ENCODE results near the gene VPS37D. TPM values are rescaled to one million over a fixed set of nuclear protein-coding genes. Genes with fewer than 3 reads are reported as not detected.
"Not testable (repeated sequence)": the region's sequence is repeated elsewhere in the genome, so short reads cannot be mapped to it uniquely, and the experiment has no call there.

Gene VPS37D
- total RNA-seq, 2 experiments from 2014 or later = 0.13 to 0.23 TPM

DNA sequence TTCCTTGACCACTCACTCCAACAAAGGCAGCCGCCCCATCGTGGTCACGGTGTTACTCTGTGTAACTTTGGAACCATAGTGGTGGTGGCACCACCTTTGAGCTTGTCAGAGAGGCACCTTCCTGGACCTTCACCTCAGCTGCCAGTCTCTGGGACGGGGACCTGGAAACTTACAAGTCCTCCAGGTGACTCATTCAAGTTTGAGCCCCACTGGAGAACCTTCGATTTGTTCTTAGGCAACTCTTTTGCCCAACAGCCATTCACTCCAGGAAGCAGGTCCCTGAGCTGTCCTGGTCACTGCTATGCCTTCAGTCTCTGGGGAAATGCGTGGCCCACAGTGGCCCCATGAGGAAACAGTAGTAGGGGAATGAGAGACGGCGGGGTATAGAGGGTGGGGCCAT is 34.6 kb downstream of the VPS37D start:
- POLR2A ChIA-PET = no interaction called here
- CTCF ChIA-PET = no interaction called here

GRCh38 chr7:73702665-73703064 is 35.0 kb downstream of the VPS37D start:
- ChIA-PET CTCF (no interaction called here), POLR2A (no interaction called here)

DNA sequence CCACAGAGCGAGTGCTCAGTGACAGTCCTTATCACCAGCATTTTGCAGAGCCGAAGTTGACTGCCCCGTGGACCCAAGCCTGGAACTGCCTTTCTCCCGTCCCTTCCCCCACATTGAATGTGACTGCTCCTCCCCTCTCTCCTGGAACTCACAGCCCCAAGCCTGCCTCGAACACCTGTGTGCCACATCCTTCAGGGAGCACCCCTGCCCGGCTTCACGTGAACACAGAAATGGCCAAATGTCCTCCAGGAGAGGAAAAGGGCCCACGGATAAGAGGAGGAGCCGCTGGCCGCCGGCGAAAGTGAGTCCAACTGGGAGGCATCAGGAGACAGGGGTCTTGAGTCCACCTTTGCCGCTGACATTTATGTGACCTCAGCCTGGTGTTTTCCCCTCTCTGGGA is 35.6 kb downstream of the VPS37D start:
- POLR2A ChIA-PET = no interaction called here
- CTCF ChIA-PET = no interaction called here

DNA sequence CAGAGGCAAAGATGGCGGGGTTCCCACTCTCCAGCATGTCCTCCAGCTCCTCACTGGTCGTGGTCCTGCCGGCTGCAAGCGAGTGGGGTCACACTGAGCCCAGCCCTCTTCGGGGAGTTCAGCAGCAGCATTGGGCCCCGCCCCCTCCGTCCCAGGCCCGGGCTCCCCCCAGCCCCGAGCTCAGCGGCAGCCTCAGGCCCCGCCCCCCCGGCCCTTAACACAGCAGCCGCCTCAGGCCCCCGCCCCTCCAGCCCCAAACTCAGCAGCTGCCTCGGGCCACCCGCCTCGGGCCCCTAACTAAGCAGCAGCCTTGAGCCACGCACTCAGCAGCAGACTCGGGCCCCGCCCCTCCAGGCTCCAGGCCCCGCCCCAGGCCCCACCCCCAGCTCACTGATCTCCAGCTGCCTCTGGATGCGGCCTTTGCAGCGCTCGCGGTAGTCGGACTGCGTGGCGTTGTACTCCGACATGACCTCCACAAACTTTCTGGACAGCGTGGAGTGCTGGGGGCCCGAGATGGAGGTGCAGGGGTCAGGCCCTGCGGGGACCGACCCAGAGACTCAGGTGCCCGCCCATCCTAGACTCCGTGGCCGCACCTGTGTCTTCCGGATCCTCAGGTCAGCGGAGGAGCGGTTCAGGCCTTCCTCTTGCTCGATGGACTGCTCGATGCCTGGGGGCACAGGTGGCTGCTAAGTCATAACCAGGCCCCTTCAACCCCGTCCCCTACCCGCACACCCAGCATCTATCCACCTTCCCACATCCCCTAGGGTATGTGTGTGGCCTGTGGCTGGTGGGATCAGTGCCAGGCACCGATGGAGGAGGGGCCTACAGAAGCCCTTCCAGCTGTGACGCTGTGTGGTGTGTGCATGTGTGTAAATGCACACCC is 36.4 kb downstream of the VPS37D start:
- ChIA-PET POLR2A (no interaction called here), CTCF (interaction anchor here (1.4 kb wide), 1 partner anchor 97 kb away, joined by 5 read pairs; no protein-coding TSS in a partner anchor)

DNA sequence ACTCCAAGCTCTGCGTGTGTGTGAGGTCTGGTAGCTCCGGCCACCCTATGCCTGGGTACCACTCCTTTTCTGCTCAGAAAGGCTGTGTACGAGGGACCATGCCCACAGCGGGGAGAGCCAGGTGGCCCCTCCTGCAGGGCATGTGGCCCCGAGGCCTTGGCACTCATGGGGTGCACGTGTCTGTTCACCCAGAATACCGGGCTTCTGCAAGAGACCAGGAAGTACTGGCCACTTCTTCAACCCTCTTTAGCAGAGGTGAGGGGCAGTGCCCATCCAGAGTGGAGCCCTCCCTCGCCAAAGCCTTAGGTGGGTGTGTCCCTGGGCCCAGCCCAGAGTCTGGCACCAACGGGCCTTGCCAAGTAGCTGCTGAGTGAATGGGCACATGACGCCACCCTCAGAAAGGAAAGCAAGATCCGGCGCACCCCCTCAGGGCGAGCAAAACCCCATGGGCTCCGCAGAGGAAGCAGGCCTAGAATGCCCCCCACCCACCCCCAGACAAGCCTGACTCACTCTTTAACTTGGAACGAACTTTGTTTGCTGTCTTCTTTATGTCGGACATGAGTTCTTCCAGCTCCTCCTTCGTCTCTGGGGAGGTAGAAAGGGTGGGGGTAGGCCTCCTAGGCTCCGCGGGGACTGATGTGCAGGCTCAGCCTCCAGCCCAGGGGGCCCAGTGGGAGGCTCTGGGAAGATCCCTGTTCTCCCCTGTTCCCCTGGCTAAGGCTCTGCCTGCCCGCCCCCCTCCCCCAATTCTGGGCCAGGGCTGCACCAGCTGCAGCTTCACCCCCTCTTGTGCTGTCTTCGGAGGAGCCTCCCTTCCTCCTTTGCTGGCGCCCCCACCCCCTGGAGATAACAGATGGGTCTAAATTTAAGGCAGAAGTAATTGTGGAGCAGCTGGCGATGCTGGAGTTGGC is 37.3 kb downstream of the VPS37D start:
- ChIA-PET CTCF (interaction anchor here (0.5 to 1.4 kb wide), 3 partner anchors 21 to 98 kb away, joined by 3 to 5 read pairs (median 4); no protein-coding TSS in a partner anchor), POLR2A (no interaction called here)

DNA sequence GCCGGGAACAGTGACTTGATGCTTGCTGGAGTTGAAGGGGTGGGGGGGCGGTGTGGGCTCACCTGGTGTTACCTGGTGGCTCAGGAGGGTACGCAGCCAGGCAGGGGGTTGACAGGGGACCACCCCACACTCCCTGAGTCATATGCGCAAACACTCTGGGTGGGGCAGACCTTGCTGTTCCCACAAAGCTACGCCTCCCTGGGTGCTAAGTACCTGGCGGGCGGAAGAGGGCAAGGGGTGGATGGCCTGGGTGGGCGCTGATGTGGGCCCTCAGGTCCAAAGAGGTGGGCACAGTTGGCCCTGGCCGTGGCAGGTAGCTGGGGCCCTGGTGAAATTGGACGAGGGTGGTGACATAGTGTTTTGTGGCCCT is 37.9 kb downstream of the VPS37D start:
- POLR2A ChIA-PET = no interaction called here
- CTCF ChIA-PET = interaction anchor here (0.5 to 1.1 kb wide), 2 partner anchors 20 to 24 kb away, joined by 3 to 4 read pairs; no protein-coding TSS in a partner anchor

- CTCF ChIA-PET = interaction anchor here (1.1 kb wide), 1 partner anchor 19 kb away, joined by 4 read pairs; no protein-coding TSS in a partner anchor
- POLR2A ChIA-PET = interaction anchor here (1.1 kb wide), 1 partner anchor 12 kb away, joined by 3 read pairs; no protein-coding TSS in a partner anchor
These were observed 38.8 kb downstream of the VPS37D start for GRCh38 chr7:73706126-73707044.

- ChIA-PET POLR2A (interaction anchor here (1.1 kb wide), 1 partner anchor 11 kb away, joined by 3 read pairs; no protein-coding TSS in a partner anchor), CTCF (no interaction called here)
These were observed 39.5 kb downstream of the VPS37D start for GRCh38 chr7:73707045-73707631.

DNA sequence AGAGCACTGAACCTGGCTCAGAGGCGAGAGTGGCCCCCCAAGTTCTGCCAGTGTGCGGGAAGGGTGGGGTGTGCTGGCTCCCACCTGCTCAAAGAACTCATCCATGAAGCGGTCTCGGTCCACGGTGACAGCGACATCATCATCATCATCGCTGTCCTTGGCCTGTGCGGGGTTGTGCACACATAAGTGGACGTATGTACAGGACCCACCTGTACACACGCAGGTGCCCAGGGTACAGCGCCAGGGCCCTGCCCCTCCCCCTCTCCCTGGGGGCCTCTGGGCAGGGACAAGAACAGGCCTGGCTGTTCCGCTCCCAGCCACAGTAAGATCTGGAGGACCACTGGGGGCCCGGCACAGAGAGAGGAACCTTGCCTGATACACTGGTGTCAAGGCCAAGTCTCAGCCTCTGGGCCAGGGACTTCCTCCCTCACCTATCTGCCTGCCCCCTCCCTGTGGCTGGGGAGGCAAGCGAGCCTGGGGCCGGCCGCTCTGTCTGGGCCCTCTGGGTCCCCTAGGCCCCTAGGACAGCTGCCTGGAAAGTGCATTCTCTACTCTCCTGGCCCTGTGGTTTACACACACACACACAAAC is 41.4 kb downstream of the VPS37D start:
- POLR2A ChIA-PET = no interaction called here
- CTCF ChIA-PET = interaction anchor here (1.8 kb wide), 1 partner anchor 8 kb away, joined by 6 read pairs; no protein-coding TSS in a partner anchor

DNA sequence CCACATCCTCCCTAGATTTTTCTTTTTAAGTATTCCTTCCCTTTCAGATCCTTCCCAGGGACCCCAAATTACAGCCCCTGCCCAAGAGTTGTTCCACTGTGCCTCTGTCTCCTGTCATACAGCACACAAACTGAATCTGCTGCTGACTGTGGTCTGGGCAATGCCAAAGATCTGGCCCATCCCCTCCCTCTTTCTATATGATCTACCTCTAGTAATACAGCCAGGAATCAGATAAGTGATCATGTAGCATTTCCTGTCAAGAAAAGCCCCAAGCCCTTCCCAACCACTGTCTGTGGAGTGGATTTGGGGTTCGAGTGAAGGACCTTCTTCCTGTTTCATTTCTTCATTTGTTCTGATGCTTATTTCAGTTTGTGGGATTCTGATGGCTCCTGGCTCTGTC is 45.1 kb downstream of the VPS37D start:
- ChIA-PET CTCF (interaction anchor here (2.8 kb wide), 1 partner anchor 106 kb away, joined by 8 read pairs; no protein-coding TSS in a partner anchor), POLR2A (no interaction called here)

DNA sequence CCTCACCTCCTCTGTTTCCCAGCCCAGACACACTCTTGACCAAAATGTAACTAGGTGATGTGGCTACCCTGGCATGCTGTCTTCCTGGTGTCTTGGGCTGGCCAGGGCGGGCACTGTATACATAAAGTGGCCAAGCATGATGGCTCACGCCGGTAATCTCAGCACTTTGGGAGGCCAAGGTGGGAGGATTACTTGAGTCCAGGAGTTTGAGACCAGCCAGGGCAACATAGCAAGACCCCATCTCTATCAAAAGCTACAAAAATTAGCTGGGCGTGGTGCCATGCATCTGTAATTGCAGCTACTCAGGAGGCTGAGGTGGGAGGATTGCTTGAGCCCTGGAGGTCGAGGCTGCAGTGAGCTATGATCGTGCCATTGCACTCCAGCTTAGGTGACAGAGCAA is 45.7 kb downstream of the VPS37D start:
- CTCF ChIA-PET = interaction anchor here (0.9 to 2.8 kb wide), 3 partner anchors 12 to 106 kb away, joined by 4 to 8 read pairs (median 6); no protein-coding TSS in a partner anchor
- POLR2A ChIA-PET = not testable (repeated sequence)

GRCh38 chr7:73715648-73716317 is 48.2 kb downstream of the VPS37D start:
- POLR2A ChIA-PET = no interaction called here
- CTCF ChIA-PET = interaction anchor here (1.0 to 1.1 kb wide), 2 partner anchors 10 to 58 kb away, joined by 3 read pairs; no protein-coding TSS in a partner anchor

DNA sequence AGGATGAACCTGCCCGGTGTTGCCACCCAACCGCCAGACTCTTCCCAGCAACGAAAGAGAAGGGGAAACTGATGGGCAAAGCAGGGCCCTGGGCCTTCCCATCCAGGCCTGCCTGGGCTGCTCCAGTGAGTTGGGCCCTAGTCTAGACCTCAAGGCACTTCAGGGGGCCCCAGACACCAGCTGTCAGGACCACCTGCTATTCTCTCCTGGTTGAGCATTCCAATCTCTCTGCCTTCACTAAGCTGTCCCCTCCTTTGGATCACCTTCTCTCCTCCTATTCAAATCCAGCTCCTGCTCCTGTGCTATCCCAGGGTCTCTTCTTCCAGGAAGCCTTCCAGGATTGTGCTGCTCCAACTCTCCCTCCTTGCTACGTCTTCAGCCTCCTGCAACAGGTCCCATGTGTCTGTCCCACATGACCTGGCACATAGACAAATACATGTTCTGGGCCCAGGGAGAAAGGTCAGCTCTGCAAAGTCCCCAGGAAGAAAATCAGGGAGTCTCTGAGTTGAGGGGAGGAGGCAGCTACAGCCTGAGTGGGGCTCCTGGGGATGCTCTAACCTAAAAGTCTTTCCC is 48.8 kb downstream of the VPS37D start:
- POLR2A ChIA-PET = no interaction called here
- CTCF ChIA-PET = interaction anchor here (1.1 to 1.3 kb wide), 2 partner anchors 9 to 58 kb away, joined by 3 to 5 read pairs; no protein-coding TSS in a partner anchor

- CTCF ChIA-PET = interaction anchor here (0.8 to 1.5 kb wide), 4 partner anchors 8 to 110 kb away, joined by 3 to 7 read pairs (median 4); no protein-coding TSS in a partner anchor
- POLR2A ChIA-PET = interaction anchor here (0.6 to 1.0 kb wide), 3 partner anchors 11 to 195 kb away, joined by 3 to 4 read pairs (median 3); partner anchors contain the start of gene BAZ1B
These were observed 49.6 kb downstream of the VPS37D start for GRCh38 chr7:73717025-73717807.

GRCh38 chr7:73717991-73718405 is 50.4 kb downstream of the VPS37D start:
- POLR2A ChIA-PET = interaction anchor here (0.5 to 1.0 kb wide), 4 partner anchors 11 to 196 kb away, joined by 3 to 15 read pairs (median 4); partner anchors contain the start of genes BAZ1B and TBL2
- CTCF ChIA-PET = interaction anchor here (0.8 to 1.5 kb wide), 3 partner anchors 16 to 111 kb away, joined by 3 to 7 read pairs (median 3); no protein-coding TSS in a partner anchor

GRCh38 chr7:73718438-73718881 is 50.8 kb downstream of the VPS37D start:
- ChIA-PET CTCF (interaction anchor here (0.8 to 1.5 kb wide), 2 partner anchors 16 to 112 kb away, joined by 3 to 7 read pairs; no protein-coding TSS in a partner anchor), POLR2A (interaction anchor here (0.5 to 1.0 kb wide), 3 partner anchors 12 to 140 kb away, joined by 3 to 15 read pairs (median 4); partner anchors contain the start of gene TBL2)

Data from activated CD8-positive, alpha-beta memory T cell treated with anti-CD3 and anti-CD28 coated beads for 36 hours (primary cell).